Mucosa of descending colon (tissue), 3 donors: Measurements from ENCODE around the gene RPS15A. TPM values are rescaled to one million over a fixed set of nuclear protein-coding genes. Genes with fewer than 3 reads are reported as not detected.

Source experiments
- ATAC-seq: fragments of 200-7000 bp; cut with Tn5 transposase; one replicate; pipeline ENCODE4 v1.9.1; 2020; ENCODE audit warnings: mild to moderate bottlenecking, moderate library complexity
- DNase-seq, 3 donors: peaks; one replicate each; pipeline ENCODE4 v3.0.0-alpha.2; 2020
- H3K36me3 ChIP-seq: fragments of 200-600 bp; one replicate; pipeline ENCODE4 v1.8.0; 2021; ENCODE audit warnings: low read depth, mild to moderate bottlenecking
- H3K4me1 ChIP-seq: fragments of 200-600 bp; one replicate; pipeline ENCODE4 v1.8.0; 2021; ENCODE audit warnings: low read depth, mild to moderate bottlenecking
- H3K4me3 ChIP-seq: fragments of 200-600 bp; one replicate; pipeline ENCODE4 v1.8.0; 2021; ENCODE audit warnings: mild to moderate bottlenecking
- H3K9me3 ChIP-seq: fragments of 200-600 bp; one replicate; pipeline ENCODE4 v1.8.0; 2021; ENCODE audit warnings: mild to moderate bottlenecking
- intact Hi-C, 2 donors: fragments of 100-400 bp; cut with DNase I in 1 of 2; cut with micrococcal nuclease in 1 of 2; formaldehyde crosslinking; loops; one replicate each; pipeline versions ENCODE4 v1.11.0 to v1.11.1; 2022; cut with DNase I, micrococcal nuclease
- total RNA-seq, 3 donors: library from RNA; stranded (reverse); fragmentation: NEBNext Ultra II Directional in 2 of 3; extraction: Animal tissue kit (Norgen Biotek cat#: 25700) in 2 of 3; gene quantifications; one replicate each; pipeline versions ENCODE4 v1.2.1 to v1.2.4, GENCODE V29; 2021 to 2023
- TF ChIP-seq, protein P1 (sequence below): fragments of 200-600 bp; IDR thresholded peaks from one replicate; pipeline ENCODE4 v1.8.0; 2022; ENCODE audit warnings: antibody characterized with exemption, mild to moderate bottlenecking
- donor health status: DM: no; HTN: no; CAD: no; lungs with moderate emphysema.
- donor health status: DM: no; HTN: no; CAD: no.
- donor health status: DM: no; HTN: yes; CAD: no.

RPS15A gene
- total RNA-seq, 3 donors from 2014 or later, result 898 to 1,128 (median 938) TPM

- intact Hi-C loops, result no loop called here
- no peak for DNase-seq
- TF ChIP-seq, protein P1, sequence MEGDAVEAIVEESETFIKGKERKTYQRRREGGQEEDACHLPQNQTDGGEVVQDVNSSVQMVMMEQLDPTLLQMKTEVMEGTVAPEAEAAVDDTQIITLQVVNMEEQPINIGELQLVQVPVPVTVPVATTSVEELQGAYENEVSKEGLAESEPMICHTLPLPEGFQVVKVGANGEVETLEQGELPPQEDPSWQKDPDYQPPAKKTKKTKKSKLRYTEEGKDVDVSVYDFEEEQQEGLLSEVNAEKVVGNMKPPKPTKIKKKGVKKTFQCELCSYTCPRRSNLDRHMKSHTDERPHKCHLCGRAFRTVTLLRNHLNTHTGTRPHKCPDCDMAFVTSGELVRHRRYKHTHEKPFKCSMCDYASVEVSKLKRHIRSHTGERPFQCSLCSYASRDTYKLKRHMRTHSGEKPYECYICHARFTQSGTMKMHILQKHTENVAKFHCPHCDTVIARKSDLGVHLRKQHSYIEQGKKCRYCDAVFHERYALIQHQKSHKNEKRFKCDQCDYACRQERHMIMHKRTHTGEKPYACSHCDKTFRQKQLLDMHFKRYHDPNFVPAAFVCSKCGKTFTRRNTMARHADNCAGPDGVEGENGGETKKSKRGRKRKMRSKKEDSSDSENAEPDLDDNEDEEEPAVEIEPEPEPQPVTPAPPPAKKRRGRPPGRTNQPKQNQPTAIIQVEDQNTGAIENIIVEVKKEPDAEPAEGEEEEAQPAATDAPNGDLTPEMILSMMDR, result no peak
- ATAC-seq, result no peak
- Histone ChIP-seq H3K4me3 (no peak overlapping the region), H3K4me1 (peaks cover 8% of the 10 kb centered on the region), H3K9me3 (no peaks in the 10 kb centered on the region), H3K36me3 (peaks cover 21% of the 10 kb centered on the region)
Observed at GRCh38 chr16:18832613-18833012, 42.5 kb upstream of the RPS15A start.

DNA sequence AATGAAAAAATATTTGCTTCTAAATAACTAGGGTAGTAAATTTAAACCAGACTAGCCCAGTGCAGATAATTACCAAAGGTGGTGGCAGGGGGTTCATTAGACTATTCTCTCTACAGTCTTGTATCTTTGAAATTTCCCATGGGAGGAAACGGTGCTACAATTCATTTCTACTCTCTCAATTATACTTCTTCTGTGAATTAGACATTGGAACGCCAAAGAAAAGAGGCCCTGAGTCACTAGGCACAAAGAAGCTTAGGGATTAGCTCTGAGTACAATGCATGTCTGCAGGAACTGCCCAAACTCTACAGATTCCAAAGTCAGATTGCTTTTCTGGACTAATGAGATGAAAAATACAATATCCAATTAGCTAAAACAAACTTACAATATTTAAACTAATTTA, 41.9 kb upstream of the RPS15A start:
- TF ChIP-seq, protein P1, result no peak
- Histone ChIP-seq H3K4me3 (no peak overlapping the region), H3K36me3 (peaks cover 21% of the 10 kb centered on the region), H3K4me1 (peaks cover 8% of the 10 kb centered on the region), H3K9me3 (no peaks in the 10 kb centered on the region)
- intact Hi-C loops, result no loop called here
- ATAC-seq (no peak), DNase-seq (no peak)

GRCh38 chr16:18829251-18829650, 39.1 kb upstream of the RPS15A start:
- Histone ChIP-seq H3K9me3 (no peaks in the 10 kb centered on the region), H3K4me1 (peaks cover under 1% of the 10 kb centered on the region), H3K36me3 (peaks cover 5% of the 10 kb centered on the region), H3K4me3 (no peak overlapping the region)
- TF ChIP-seq, protein P1, result no peak
- ATAC-seq (no peak), DNase-seq (no peak)
- intact Hi-C loops, result no loop called here

- peaks cover 5% of the 10 kb centered on the region for H3K36me3 ChIP-seq
Observed at GRCh38 chr16:18827890-18828289, 37.8 kb upstream of the RPS15A start.

GRCh38 chr16:18816286-18816685, 26.2 kb upstream of the RPS15A start:
- Histone ChIP-seq H3K9me3 (no peaks in the 10 kb centered on the region), H3K36me3 (peaks cover 3% of the 10 kb centered on the region), H3K4me3 (no peak overlapping the region), H3K4me1 (no peaks in the 10 kb centered on the region)
- DNase-seq (no peak), ATAC-seq (no peak)
- intact Hi-C loops, result no loop called here
- TF ChIP-seq, protein P1, result no peak

More at GRCh38 chr16:18827890-18828289, 37.8 kb upstream of the RPS15A start:
- Histone ChIP-seq H3K9me3 (no peaks in the 10 kb centered on the region), H3K4me1 (no peaks in the 10 kb centered on the region), H3K4me3 (no peak overlapping the region)
- intact Hi-C loops, result no loop called here
- TF ChIP-seq, protein P1, result no peak
- no peak for ATAC-seq
- no peak for DNase-seq

DNA sequence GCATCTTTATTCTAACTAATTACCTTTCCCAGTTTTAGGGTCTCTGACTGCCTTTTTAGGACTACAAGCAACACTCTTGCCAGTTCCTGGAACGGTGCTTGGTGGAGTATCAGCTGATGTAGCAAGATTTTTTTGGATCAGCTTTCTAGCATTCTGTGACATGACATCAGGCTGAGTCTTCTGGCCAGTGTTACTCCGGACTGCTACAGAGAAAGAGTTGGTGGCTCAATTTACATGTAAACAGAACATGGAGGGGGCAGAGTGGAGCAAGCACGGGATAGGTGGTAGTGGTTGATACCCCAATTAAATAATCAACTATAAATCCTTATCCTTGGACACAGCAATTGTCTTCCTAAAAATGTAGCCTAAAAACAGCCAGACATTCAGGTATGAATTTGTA, 21.8 kb upstream of the RPS15A start:
- peaks cover 14% of the 10 kb centered on the region for H3K36me3 ChIP-seq
- ATAC-seq, result no peak

More for the DNA sequence above, 21.8 kb upstream of the RPS15A start:
- H3K9me3 ChIP-seq, result no peaks in the 10 kb centered on the region
- no peak overlapping the region for H3K4me3 ChIP-seq
- TF ChIP-seq, protein P1, result no peak
- intact Hi-C loops, result no loop called here
- DNase-seq, result no peak
- no peaks in the 10 kb centered on the region for H3K4me1 ChIP-seq
